Fibroblast of peridontal ligament (primary cell): ENCODE data around the gene KLF16.
"Not testable (repeated sequence)": the region's sequence is repeated elsewhere in the genome, so short reads cannot be mapped to it uniquely, and the experiment has no call there.

Experiments used
- DNase-seq: peaks from one replicate; pipeline ENCODE4 v3.0.0-alpha.2; 2010; ENCODE audit errors: extremely low read depth

KLF16 gene

GRCh38 chr19:1863328-1863637 is at the start of gene KLF16:
KLF16 (minus strand) TSS chr19:1863579; CDS start chr19:1863497, 82 bp downstream.
- no peak for DNase-seq

DNA sequence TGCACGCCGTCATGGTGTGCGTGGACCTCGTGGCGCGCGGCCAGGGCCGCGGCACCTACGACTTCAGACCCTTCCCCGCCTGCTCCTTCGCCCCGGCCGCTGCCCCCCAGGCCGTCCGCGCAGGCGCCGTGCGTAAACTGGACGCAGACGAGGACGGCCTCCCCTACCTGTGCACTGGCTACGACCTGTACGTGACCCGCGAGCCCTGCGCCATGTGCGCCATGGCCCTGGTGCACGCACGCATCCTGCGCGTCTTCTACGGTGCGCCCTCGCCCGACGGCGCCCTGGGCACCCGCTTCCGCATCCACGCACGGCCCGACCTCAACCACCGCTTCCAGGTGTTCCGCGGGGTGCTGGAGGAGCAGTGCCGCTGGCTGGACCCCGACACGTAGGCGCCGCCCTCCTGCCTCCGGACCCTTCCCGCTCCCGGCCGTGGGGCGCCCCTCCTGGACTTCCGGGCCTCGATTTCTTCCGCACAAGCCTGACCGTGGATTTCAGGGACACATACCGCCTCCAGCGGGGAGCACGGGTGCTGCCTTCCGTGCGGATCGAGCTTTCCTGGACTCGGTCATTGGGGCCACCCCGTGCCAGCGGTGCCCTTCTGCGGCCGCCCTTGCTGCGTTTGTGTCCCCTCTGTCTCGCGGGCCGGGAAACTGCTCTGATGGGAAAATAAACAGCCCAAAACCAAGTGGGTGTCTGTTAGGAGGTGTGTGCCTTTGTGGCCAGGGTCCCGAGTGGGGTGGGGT is 49.6 kb upstream of the KLF16 start:
- no peak for DNase-seq

GRCh38 chr19:1911995-1912394 is 48.6 kb upstream of the KLF16 start:
- no peak for DNase-seq

- DNase-seq: no peak
These were observed 47.7 kb upstream of the KLF16 start for GRCh38 chr19:1911098-1911497.

DNA sequence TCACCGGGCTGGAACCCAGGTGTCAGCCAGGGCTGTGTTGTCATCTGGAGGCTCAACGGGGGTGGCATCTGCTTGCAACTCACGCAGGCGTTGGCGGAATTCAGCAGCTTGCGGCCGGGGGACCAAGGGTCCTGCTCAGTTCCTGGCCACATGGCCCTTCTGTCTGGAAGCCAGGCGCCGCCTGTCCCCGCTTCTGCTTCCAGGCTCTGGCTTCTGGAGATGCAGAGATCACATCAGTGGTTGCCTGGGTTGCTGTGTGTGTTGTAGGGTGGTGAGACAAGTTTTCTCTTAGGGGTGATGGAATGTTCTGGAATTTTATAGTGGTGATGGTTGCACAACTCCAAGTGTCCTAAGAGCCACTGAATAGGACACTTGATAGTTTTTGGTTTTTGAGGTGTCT is 46.8 kb upstream of the KLF16 start:
- DNase-seq: peak; percentile 37

- DNase-seq: no peak
These were observed 46.3 kb upstream of the KLF16 start for GRCh38 chr19:1909761-1910080.

- no peak for DNase-seq
These were observed 44.9 kb upstream of the KLF16 start for GRCh38 chr19:1908364-1908678.

- DNase-seq: no peak
These were observed 44.4 kb upstream of the KLF16 start for GRCh38 chr19:1907563-1908363.

GRCh38 chr19:1906985-1907562 is 43.7 kb upstream of the KLF16 start:
- DNase-seq: no peak

DNA sequence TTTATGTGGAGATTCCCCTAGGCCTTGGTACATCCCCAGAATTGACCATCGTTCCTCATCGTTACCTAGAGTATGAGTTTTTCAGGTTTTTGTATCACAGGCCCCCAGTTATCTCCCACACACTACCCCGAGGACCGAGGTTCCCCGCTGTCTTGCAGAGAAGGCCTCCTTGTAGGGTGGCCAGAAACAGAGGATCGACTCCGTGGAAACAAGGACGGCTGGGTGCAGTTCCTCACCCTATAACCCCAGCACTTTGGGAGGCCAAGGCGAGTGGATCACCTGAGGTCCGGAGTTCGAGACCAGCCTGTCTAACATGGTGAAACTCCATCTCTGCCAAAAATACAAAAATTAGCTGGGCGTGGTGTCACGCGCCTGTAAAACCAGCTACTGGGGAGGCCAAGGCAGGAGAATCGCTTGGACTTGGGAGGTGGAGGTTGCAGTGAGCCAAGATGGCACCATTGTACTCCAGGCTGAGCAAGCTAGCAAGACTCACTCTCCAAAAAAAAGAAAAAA is 42.5 kb upstream of the KLF16 start:
- DNase-seq: no peak

GRCh38 chr19:1905110-1905862 is 41.9 kb upstream of the KLF16 start, which contains the start of the genes ADAT3 and SCAMP4:
ADAT3 (plus strand) TSS chr19:1905399; CDS start chr19:1912048, 6,649 bp downstream.
SCAMP4 (plus strand) TSS chr19:1905399; CDS start chr19:1915020, 9,621 bp downstream.
- peak; percentile 97 for DNase-seq

- DNase-seq: no peak
These were observed 41.4 kb upstream of the KLF16 start for GRCh38 chr19:1904860-1905109.

DNA sequence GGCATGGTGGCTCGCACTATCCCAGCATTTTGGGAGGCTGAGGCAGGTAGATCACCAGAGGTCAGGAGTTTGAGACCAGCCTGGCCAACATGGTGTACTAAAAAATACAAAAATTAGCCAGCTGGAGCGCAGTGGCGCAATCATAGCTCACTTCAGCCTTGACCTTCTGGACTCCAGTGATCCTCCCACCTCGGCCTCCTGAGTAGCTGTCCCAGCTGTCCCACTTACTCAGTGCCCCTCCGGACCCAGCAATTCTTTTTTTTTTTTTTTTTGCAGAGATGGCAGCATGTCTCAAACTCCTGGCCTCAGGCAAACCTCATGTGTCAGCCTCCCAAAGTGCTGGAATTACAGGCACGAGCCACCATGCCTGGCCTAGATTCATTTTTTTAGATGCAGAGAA is 39.5 kb upstream of the KLF16 start:
- DNase-seq: no peak

DNA sequence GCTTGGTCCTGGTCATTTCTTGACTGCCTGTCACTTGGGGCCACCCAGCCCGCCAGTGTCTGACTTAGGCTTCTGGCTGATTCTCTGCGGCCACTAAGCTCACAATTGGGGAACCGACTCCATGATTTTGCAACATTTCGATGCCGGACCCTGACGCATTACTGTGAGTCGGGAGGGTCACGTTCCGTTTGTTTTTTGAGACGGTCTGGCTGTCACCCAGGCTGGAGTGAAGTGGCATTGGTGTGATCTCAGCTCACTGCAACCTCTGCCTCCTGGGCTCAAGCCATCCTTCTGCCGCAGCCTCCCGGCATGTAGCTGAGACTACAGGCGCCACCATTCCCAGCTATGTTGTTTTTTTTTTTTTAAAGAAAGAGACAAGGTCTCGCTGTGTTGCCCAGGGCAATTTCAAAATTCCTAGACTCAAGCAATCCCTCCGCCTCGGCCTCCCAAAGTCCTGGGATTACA is 38.6 kb upstream of the KLF16 start:
- no peak for DNase-seq

GRCh38 chr19:1896508-1896907 is 33.1 kb upstream of the KLF16 start:
- no peak for DNase-seq

- DNase-seq: no peak
These were observed 30.4 kb upstream of the KLF16 start for GRCh38 chr19:1893791-1894190.

DNA sequence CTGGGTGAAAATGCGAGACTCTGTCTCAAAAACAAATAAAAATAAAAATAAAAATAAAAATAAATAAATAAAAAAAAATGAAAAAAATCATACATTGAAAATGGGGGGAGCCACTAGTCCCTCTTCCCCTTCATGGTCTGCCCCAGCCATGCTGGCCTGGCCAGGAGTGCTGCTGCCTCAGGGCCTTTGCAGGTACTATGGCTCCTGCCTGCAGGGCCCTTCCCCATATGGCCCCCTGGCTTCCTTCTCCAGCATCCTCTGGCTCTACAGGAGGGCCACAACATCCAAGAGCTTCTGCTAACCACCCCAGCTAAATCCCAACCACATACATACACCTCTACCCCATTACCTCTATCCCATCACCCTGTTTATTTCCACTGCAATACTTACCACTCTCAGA is 26.5 kb upstream of the KLF16 start:
- DNase-seq: no peak

DNA sequence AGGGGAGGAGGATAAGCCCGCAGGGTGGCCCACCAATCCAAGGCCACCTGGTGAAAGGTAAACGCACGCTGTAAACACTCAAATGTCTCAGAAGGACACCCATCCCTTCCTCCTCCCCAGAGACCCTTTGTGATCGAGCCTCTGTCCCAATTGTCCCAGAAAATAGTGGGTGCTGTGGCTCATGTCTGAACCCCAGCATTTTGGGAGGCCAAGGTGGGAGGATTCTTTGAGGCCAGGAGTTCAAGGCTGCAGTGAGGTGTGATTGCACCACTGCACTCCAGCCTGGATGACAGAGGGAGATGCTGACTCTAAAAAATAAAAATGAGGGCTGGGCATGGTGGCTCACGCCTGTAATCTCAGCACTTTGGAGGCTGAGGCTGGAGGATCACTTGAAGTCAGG is 25.0 kb upstream of the KLF16 start:
- DNase-seq: no peak

GRCh38 chr19:1886360-1886759 is 23.0 kb upstream of the KLF16 start:
- not testable (repeated sequence) for DNase-seq

GRCh38 chr19:1885398-1886119 is 22.2 kb upstream of the KLF16 start, which contains the start of gene ABHD17A:
ABHD17A (minus strand) TSS chr19:1885496; CDS start chr19:1881566, 3,930 bp downstream.
- DNase-seq: peak; percentile 82

DNA sequence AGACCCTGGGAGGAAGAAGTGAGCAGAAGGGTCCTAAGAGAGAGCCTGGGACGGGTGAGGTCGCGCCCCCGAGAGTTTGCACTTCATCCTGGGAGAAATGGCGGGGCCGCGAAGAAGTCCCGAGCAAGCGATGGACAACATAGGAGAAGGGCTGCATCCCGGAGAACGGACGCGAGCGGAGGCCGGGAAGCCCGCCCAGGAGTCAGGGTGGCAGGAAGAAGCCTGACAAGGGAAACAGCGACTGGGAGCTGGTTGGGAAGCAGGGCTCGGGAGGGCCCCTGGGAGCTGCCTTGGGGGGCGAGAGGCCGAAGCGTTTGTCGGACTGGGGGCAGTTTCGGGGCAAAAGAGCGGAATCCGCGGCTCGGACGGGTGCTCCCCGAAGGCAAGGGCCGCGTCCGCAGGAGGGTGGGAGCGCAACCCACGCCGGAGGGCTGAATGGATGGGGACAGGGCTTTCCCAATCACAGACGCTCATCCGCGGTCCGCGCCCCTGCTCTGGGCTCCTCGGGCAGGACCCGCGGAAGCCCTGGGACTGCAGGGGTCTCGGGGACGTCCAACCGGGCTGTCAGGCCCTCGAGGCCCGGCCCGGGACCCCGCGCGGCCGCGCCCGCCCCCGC is 21.4 kb upstream of the KLF16 start:
- no peak for DNase-seq
